SJCRH30 (cell line): ENCODE results near the gene GRAMD4. TPM values are rescaled to one million over a fixed set of nuclear protein-coding genes. Genes with fewer than 3 reads are reported as not detected.

ENCODE experiments used
- DNase-seq, 2 experiments: peaks; one replicate each; pipeline ENCODE4 v3.0.0-alpha.2; 2015 to 2020
- H3K27ac ChIP-seq: fragments of 250-450 bp; sonication (Bioruptor Pico); 2 replicates; pipeline ENCODE4 v1.5.1; 2020; ENCODE audit warnings: mild to moderate bottlenecking, moderate library complexity
- H3K27me3 ChIP-seq: fragments of 250-450 bp; sonication (Bioruptor Pico); 2 replicates; pipeline ENCODE4 v1.5.1; 2020; ENCODE audit warnings: mild to moderate bottlenecking, moderate library complexity
- H3K36me3 ChIP-seq: fragments of 250-450 bp; sonication (Bioruptor Pico); 2 replicates; pipeline ENCODE4 v1.5.1; 2020; ENCODE audit warnings: mild to moderate bottlenecking, moderate library complexity
- H3K4me1 ChIP-seq: fragments of 250-450 bp; sonication (Bioruptor Pico); 2 replicates; pipeline ENCODE4 v1.5.1; 2020; ENCODE audit warnings: mild to moderate bottlenecking, moderate library complexity
- H3K4me3 ChIP-seq: fragments of 250-450 bp; sonication (Bioruptor Pico); 2 replicates; pipeline ENCODE4 v1.5.1; 2020; ENCODE audit warnings: mild to moderate bottlenecking, moderate library complexity
- H3K9me3 ChIP-seq: fragments of 250-450 bp; sonication (Bioruptor Pico); replicated peaks from 2 replicates; pipeline ENCODE4 v1.5.1; 2020; ENCODE audit warnings: mild to moderate bottlenecking, moderate library complexity
- total RNA-seq: library from RNA; depleted of rRNA; stranded (reverse); fragments of >200 nt; shearing (Covaris generic); gene quantifications from 2 replicates; pipeline ENCODE4 v1.2.3, GENCODE V29; 2014

Gene GRAMD4
- total RNA-seq, 1 experiment from 2014 or later = 8.6 TPM

DNA sequence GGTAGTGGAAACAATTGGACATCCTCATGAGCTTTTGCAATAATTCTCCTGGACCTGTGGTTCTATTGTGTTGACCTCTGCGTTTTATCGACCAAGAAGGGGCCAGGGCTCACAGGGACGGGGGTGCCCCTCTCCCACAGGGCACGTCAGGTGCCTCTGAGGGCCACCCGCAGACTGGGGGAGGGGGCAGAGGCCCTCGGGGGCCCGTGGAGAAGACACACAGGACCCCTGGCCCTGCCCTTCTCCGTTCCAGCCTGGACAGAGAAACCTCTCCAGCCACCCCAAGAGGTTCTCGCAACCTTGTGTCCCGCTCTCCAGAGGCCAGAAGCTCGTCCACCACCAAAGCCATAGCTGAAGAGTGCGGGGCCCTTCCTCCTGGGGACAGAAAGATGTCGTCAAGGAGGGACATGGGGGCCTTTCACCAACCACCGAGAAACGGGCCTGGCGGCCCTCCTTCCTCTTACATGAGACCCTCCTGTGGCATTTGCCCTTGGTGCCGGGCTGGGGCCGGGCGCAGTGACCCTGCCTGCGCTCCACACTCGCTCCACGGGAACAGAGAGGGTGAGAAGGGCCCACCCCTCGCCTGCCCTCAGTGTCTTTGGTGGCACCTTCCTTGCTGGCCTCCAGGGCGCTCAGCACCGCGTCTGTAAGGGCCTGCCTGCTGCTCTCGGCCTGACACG is 57.3 kb downstream of the GRAMD4 start:
- H3K9me3 ChIP-seq = no peaks in the 10 kb centered on the region
- no peak overlapping the region for H3K4me3 ChIP-seq
- no peak overlapping the region for H3K27ac ChIP-seq
- H3K4me1 ChIP-seq = peaks cover 4% of the 10 kb centered on the region; the same call in 1 of the 2 replicates
- no peaks in the 10 kb centered on the region for H3K27me3 ChIP-seq
- no peaks in the 10 kb centered on the region for H3K36me3 ChIP-seq
- DNase-seq = no peak

DNA sequence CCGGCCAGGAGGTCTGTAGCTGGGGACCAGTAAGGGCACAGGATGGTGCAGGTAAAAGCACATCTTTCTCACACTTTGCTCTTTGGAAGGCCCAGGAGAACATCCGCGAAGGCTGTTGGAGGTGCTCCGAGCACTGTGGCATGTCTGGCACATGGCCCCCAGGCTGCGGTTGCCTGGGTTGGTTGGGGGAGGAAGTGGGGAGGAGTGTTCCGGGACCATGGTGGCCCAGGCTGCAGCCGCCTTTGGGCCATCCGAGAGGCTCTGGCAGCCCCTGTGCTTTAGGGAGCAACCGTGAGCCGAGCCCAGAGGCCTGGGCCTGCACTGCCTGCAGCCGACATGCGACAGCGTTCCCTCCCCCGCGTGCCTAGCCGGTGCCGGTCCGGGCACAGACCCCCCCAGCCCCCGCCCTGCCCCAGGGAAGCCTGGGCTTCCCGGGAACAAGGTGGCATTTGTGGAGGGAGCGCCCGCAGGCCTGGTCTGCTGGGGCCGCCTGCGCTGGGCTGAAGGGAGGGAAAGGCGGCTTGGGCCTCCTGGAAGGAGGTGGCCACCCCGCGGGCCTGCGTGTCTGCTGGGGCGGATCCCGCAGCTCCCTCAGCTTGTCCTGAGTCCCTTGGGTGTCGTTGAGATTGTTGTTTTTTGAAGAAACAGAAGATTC is 57.9 kb downstream of the GRAMD4 start:
- Histone ChIP-seq H3K36me3 (no peaks in the 10 kb centered on the region), H3K4me1 (peaks cover 4% of the 10 kb centered on the region; the same call in 1 of the 2 replicates)

DNA sequence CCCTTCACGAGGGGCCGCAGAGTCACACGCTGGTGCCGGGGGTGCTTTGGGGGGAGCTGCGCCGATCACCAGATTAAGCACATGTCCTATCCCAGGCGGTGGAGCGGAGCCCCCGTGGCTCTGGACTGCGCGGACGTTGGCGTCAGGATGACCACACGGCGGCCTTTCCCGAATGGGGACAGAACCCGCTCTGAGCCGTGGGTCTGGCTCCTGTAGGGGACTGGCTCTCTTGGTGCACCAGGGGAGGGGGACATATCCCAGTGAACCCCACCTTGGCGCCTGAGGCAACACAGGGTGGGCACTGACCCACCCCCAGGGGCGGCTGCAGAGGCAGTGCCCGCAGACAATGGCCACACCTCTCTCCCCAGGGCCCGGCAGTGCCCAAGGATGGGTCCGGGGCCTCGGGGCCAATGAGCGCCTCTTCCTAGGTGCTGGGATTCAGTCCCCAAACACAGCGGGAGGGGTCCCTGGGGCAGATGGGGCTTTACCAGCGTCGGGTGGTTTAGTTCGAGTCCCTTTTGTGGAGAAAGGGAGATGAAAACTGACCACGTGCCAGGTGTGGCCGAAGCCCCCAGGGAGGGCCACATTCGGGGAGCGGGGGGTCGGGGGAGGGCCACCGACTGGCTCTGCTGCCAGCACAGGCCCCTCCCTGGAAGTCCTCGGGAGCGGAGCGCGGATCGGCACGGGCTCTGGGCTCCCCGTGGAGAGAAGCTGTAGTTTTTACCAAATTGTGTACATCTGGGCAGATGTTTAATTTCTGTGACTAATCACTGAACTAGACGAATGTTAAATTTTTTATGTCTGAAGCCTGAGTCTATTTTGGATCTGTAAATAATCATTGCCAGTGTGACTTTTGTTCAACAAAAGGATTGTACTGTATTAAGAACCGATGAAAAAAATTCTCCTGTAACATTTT is 58.9 kb downstream of the GRAMD4 start:
- Histone ChIP-seq H3K27me3 (no peaks in the 10 kb centered on the region), H3K9me3 (no peaks in the 10 kb centered on the region), H3K4me1 (peaks cover 4% of the 10 kb centered on the region; the same call in 1 of the 2 replicates), H3K27ac (no peak overlapping the region), H3K36me3 (no peaks in the 10 kb centered on the region), H3K4me3 (no peak overlapping the region)
- no peak for DNase-seq

More for the DNA sequence above, 57.9 kb downstream of the GRAMD4 start:
- no peaks in the 10 kb centered on the region for H3K9me3 ChIP-seq
- H3K27ac ChIP-seq = no peak overlapping the region
- H3K4me3 ChIP-seq = no peak overlapping the region
- H3K27me3 ChIP-seq = no peaks in the 10 kb centered on the region
- no peak for DNase-seq

DNA sequence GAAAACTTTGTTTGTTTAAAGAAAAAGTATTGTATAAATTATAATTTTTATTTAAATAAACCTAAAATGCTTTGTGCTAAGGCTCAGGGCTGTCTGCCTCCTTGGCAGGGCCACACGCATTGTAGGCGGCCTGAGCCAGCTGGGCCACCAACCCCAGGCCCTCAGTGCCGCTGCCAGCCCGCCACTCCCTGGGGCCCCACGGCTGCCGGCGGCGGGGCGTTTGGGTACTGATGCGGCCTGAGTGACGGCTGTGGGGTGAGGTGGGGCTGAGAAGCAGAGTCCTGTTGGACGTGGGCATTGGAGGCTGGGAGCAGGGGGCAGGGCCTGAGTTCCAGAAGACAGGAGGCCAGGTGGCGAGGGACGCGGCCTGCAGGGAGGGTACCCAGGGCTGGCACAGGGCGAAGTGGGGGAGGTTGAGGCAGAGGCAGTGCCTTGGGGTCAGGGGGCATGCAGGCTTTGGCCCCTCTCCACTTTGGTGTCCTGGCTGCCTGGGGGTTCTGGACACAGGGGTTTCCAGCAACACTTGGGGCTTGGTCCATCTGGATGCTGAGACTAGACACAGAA is 59.6 kb downstream of the GRAMD4 start:
- Histone ChIP-seq H3K27me3 (no peaks in the 10 kb centered on the region), H3K27ac (no peak overlapping the region), H3K4me3 (no peak overlapping the region), H3K9me3 (no peaks in the 10 kb centered on the region), H3K36me3 (no peaks in the 10 kb centered on the region; the same call in 1 of the 2 replicates), H3K4me1 (peaks cover 4% of the 10 kb centered on the region; the same call in 1 of the 2 replicates)
- DNase-seq = no peak

DNA sequence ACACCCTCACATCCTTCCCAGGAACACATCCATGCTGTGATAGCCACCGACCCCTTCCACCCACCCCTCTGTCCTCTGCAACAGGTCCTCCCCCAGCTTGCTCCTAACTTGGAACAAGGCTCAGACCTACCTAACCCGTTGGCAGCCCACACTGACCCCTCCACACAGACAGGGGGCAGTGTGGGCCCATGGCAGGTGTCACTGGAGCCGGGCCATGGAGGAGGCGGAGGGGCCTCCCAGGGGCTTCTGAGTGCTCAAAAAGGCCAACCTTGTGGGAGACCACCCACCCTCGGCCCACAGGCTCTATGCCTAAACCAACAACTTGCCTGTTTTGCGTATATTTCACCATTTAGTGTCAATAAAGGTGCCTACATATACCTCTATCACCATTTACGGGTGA is 60.8 kb downstream of the GRAMD4 start:
- Histone ChIP-seq H3K27me3 (no peaks in the 10 kb centered on the region), H3K4me1 (peaks cover 4% of the 10 kb centered on the region; the same call in 1 of the 2 replicates), H3K4me3 (no peak overlapping the region), H3K9me3 (no peaks in the 10 kb centered on the region), H3K36me3 (no peaks in the 10 kb centered on the region; the same call in 1 of the 2 replicates), H3K27ac (no peak overlapping the region)
- DNase-seq = peak in 1 of 2 experiments; percentile 46

DNA sequence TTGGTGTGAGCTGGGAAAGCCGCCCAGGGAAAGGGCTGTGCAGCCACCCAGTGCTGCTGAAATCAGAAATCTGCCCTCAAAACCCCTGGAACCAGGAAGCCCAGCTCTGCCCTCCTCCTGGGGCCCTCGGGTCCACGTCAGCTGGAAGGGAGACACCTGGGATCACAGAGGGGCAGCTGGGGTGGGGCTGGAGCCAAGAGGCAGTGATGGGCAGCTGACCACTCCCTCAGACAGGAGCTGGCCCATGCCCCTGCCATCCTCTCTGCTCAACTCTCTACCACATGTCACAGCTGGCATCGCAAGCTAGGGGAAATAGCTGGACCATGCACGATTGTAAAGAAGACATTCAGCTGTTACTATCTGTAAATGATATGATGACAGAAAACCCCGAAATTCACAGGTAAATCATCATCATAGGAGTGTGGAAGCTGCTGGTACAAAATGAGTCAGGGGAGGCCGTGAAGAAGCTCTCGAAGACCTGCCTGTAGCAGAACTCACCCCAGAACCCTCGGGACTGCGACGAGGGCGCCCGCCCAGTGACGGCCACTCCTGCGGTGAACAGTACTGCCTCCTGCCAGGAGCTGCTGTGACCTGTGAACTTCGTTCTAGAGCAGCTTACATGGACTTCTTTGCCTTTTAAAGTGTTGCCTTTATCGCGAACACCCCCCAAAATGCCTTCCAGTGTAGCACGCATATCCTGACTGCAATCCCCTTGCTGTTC is 62.0 kb downstream of the GRAMD4 start:
- no peak overlapping the region for H3K4me3 ChIP-seq
- no peak for DNase-seq
- no peak overlapping the region for H3K27ac ChIP-seq
- H3K4me1 ChIP-seq = peaks cover 4% of the 10 kb centered on the region; the same call in 1 of the 2 replicates
- no peaks in the 10 kb centered on the region for H3K27me3 ChIP-seq
- peaks cover 5% of the 10 kb centered on the region for H3K36me3 ChIP-seq
- H3K9me3 ChIP-seq = no peaks in the 10 kb centered on the region

DNA sequence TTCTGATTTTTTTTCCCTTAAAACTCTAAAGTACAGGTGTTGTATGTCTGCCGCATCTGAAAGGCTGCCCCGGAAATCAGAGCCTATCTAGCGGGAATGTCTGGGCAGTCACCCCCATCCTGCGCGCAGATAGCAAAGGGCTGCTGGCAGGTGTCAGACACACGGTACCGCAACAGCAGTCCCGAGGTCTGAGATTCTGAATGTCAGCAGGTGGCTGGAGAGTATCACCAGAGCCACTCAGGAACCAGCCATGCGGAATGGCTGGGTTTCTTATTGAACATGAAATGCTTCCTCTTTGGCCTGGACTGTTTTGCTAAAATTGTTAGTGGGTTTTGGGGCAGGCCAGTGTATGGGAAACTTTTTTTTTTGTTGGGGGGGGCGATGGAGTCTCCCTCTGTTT is 64.5 kb downstream of the GRAMD4 start:
- Histone ChIP-seq H3K36me3 (peaks cover 10% of the 10 kb centered on the region), H3K4me1 (no peaks in the 10 kb centered on the region), H3K4me3 (no peak overlapping the region), H3K27me3 (no peaks in the 10 kb centered on the region), H3K27ac (no peak overlapping the region), H3K9me3 (no peaks in the 10 kb centered on the region)
- no peak for DNase-seq

DNA sequence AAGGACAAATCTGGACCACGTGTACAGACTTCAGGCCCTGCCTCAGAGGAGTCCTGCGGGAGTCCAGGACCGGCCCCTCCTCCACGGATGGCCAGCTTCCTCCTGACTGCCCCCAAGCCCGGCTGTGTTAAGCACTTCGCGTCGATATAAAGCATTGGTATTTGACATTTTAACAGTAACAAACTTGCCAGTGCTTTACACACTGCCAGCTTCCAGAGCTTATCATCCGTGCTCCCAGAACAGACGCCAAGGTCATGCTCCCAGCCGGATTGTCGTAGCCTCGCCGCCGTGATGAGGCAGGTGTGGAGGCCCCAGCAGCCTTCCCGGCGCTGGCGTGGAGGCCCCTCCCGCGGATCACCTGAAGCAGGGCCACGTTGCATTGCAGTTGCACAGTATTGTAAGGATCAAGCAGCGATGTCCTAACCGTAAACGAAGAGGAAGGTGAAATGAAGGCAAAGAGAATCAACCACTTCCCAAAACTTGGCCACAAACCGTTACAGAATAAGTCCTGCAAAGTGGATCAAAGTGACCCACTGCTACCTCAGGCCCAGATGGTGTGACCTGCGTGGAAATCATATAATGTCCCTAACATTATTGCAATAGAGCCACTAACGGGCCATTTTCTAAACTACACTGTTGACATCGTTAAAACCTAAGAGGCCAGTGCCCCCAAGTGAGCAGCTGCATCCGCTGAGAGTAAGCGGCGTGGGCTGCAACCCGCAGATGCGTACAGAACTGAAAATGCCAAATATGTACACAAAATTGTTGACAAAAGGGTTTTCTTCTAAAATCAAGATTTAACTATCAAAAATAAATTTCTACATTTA is 66.2 kb downstream of the GRAMD4 start:
- Histone ChIP-seq H3K27me3 (no peaks in the 10 kb centered on the region), H3K4me1 (no peaks in the 10 kb centered on the region), H3K36me3 (peaks cover 23% of the 10 kb centered on the region), H3K27ac (no peak overlapping the region), H3K4me3 (no peak overlapping the region), H3K9me3 (no peaks in the 10 kb centered on the region)
- DNase-seq = no peak

DNA sequence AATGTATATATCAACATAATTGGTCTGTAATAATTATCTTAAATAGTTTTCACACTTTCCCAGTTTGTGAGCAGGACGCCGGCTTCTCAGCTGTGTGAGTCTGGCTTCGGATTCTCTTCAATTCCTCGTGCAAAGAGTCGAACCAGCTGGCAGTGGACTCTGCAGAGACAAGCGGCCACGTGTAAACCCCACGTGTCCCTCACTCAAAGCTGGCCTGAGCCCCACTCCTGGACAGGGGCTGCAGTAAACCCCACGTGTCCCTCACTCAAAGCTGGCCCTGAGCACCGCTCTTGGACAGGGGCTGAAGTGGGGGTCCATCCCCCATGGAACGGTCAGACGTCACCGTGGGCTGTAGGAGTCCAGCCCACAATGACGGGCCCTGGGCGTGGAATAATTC is 66.9 kb downstream of the GRAMD4 start:
- H3K27me3 ChIP-seq = no peaks in the 10 kb centered on the region
- H3K4me3 ChIP-seq = no peak overlapping the region
- H3K36me3 ChIP-seq = peaks cover 28% of the 10 kb centered on the region
- DNase-seq = no peak
- no peaks in the 10 kb centered on the region for H3K9me3 ChIP-seq
- no peak overlapping the region for H3K27ac ChIP-seq
- no peaks in the 10 kb centered on the region for H3K4me1 ChIP-seq

DNA sequence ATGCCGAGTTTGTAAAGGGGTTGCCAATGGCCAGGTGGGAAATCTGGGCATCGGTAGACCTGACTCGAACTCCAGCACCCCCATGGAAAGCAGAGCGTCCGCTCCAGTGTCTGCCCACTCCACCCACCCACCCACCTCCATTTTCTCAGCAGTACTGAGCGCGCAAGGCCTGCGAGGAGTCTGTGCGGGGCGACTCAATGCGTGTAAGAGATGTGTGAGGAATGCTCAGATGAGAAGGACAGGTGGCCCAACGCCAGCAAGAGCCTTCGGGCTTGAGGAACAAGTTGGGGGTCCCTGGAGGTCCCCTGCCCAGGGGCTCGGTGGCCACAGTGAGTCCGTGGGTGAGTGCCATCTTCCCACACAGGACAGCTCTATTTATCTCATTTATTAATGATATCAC is 67.3 kb downstream of the GRAMD4 start:
- H3K4me3 ChIP-seq = no peak overlapping the region
- peaks cover 28% of the 10 kb centered on the region for H3K36me3 ChIP-seq
- H3K27ac ChIP-seq = no peak overlapping the region

DNA sequence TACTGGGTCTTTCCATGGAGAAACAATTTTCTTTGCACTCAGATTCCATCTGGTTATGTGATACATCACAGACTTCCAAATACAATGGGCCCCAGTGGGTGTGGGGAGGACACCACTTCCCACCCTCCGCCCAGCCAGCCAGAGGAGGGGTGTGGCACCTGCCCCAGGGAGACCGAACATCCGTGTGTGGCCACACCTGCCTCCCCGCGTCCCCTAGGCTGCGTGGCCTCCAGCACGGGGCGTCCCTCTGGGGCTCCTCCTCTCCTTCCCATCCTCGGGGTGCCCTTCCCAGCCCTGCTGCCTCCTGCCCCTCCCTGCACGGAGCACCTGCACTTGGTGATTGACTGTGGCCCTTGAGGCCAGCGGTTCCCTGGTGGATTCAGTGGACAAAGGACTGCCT is 68.8 kb downstream of the GRAMD4 start:
- Histone ChIP-seq H3K9me3 (no peaks in the 10 kb centered on the region), H3K4me1 (no peaks in the 10 kb centered on the region), H3K27me3 (no peaks in the 10 kb centered on the region), H3K4me3 (no peak overlapping the region), H3K27ac (no peak overlapping the region), H3K36me3 (peaks cover 38% of the 10 kb centered on the region)
- no peak for DNase-seq

More for the DNA sequence above, 67.3 kb downstream of the GRAMD4 start:
- Histone ChIP-seq H3K4me1 (no peaks in the 10 kb centered on the region), H3K27me3 (no peaks in the 10 kb centered on the region), H3K9me3 (no peaks in the 10 kb centered on the region)
- no peak for DNase-seq

DNA sequence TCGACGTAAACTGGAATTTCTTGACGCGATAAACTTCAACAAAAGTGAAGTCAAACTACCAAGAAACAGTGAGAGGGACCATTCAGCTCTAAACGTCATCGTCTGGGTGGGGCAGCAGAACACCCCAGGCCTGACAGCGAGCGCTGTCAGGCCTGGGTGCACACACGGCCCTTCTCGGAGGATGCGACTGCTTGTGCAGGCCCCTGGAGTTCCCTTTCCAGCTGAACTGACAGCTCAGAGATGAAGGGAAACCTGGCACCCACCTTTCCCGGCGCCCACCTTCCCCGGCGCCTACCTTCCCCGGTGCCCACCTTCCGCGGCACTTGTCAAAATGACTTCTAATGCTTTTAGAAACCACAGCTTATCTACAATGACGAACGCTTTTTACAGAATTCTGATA is 70.0 kb downstream of the GRAMD4 start:
- no peak overlapping the region for H3K27ac ChIP-seq
- no peak for DNase-seq
- H3K9me3 ChIP-seq = no peaks in the 10 kb centered on the region
- H3K4me3 ChIP-seq = no peak overlapping the region
- H3K36me3 ChIP-seq = peaks cover 44% of the 10 kb centered on the region
- H3K4me1 ChIP-seq = no peaks in the 10 kb centered on the region
- H3K27me3 ChIP-seq = no peaks in the 10 kb centered on the region

DNA sequence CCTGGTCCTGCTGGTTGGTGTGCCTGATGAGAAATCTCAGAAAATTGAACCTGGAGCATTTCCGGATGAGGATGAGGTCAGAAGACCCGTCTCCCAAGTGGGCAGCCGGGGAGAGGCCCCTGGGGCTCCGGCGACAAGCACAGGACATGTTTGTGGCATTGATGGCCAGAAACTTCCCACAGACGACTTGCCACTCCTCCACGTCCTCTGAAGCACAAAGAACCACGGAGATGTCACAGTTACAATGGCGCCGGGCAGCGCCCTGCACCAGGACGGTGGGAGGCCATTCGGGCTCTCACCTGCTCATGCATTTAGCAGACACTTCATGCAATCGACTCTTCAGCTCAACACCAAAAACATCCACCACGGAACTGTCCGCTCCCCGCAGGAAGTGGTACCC is 71.4 kb downstream of the GRAMD4 start:
- Histone ChIP-seq H3K4me3 (no peak overlapping the region), H3K27ac (no peak overlapping the region), H3K36me3 (peaks cover 51% of the 10 kb centered on the region), H3K27me3 (no peaks in the 10 kb centered on the region), H3K9me3 (no peaks in the 10 kb centered on the region), H3K4me1 (no peaks in the 10 kb centered on the region)
- no peak for DNase-seq
